ENCODE results near the gene KRTAP4-4.

GRCh38 chr17:41184480-41184961 is 24.0 kb upstream of the KRTAP4-4 start, which contains the start of gene KRTAP4-1:
- TF ChIP-seq POLR2AphosphoS5 (IDR thresholded peaks at IDR 0.05; ENCODE audit: low read depth), result no peak
- no peak for TF ChIP-seq CTCF (IDR thresholded peaks at IDR 0.05; ENCODE audit: insufficient read depth, low read length)

Data from HL-60 (cell line).